Measurements from ENCODE around the gene USP15.
"Not testable (repeated sequence)": the region's sequence is repeated elsewhere in the genome, so short reads cannot be mapped to it uniquely, and the experiment has no call there.

Gene USP15

GRCh38 chr12:62455429-62455828 is 195.2 kb downstream of the USP15 start:
- not testable (repeated sequence) for DNase-seq (ENCODE audit: low read depth)

GRCh38 chr12:62458626-62459025 is 198.4 kb downstream of the USP15 start:
- no peak for DNase-seq (ENCODE audit: low read depth)

GRCh38 chr12:62459976-62460375 is 199.8 kb downstream of the USP15 start:
- DNase-seq (ENCODE audit: low read depth), result no peak

GRCh38 chr12:62461171-62461837 is 201.1 kb downstream of the USP15 start:
- DNase-seq (ENCODE audit: low read depth), result not testable (repeated sequence)

- not testable (repeated sequence) for DNase-seq (ENCODE audit: low read depth)
Measured at GRCh38 chr12:62463252-62463651, 203.0 kb downstream of the USP15 start.
